ENCODE measurements around the gene WNT3A. TPM values are rescaled to one million over a fixed set of nuclear protein-coding genes. Genes with fewer than 3 reads are reported as not detected.

The WNT3A gene
- total and polyA plus RNA-seq, 4 donors = 0.09 to 3.1 (median 1.9) TPM

- peaks cover 0 to 2% (median 0%) of the 10 kb centered on the region in 4 donors for H3K9me3 ChIP-seq (ENCODE audit: control insufficient read depth in 4 of 4, insufficient read depth in 3 of 4, low read length in 3 of 4)
- H3K27me3 ChIP-seq (ENCODE audit: control insufficient read depth in 3 of 3, insufficient read depth in 3 of 3, low read length in 2 of 3) = no peaks in the 10 kb centered on the region
- H3K27ac ChIP-seq (ENCODE audit: low read depth in 1 of 2, low read length in 1 of 2) = peak overlapping the region in 1 of 2 donors; percentile 21
- TF ChIP-seq, protein P1, sequence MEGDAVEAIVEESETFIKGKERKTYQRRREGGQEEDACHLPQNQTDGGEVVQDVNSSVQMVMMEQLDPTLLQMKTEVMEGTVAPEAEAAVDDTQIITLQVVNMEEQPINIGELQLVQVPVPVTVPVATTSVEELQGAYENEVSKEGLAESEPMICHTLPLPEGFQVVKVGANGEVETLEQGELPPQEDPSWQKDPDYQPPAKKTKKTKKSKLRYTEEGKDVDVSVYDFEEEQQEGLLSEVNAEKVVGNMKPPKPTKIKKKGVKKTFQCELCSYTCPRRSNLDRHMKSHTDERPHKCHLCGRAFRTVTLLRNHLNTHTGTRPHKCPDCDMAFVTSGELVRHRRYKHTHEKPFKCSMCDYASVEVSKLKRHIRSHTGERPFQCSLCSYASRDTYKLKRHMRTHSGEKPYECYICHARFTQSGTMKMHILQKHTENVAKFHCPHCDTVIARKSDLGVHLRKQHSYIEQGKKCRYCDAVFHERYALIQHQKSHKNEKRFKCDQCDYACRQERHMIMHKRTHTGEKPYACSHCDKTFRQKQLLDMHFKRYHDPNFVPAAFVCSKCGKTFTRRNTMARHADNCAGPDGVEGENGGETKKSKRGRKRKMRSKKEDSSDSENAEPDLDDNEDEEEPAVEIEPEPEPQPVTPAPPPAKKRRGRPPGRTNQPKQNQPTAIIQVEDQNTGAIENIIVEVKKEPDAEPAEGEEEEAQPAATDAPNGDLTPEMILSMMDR (IDR thresholded peaks at IDR 0.05; ENCODE audit: control extremely low read depth, extremely low read depth) = no peak
- no peak for DNase-seq
- WGBS, 2 donors = 70% methylated on average over 7 of the region's 7 CpGs
- no peak for ATAC-seq (ENCODE audit: insufficient read depth, low FRiP score)
- H3K36me3 ChIP-seq (ENCODE audit: control insufficient read depth in 4 of 4, insufficient read depth in 4 of 4, low read length in 4 of 4) = no peaks in the 10 kb centered on the region
- no peak overlapping the region for H3K4me3 ChIP-seq
- no peak overlapping the region for H3K9ac ChIP-seq (ENCODE audit: insufficient read depth in 1 of 2, low read length in 2 of 2)
- peaks cover 0 to 14% (median 0%) of the 10 kb centered on the region in 5 donors for H3K4me1 ChIP-seq (ENCODE audit: control insufficient read depth in 5 of 5, insufficient read depth in 5 of 5, low read length in 5 of 5)
These were observed 38.6 kb downstream of the WNT3A start for GRCh38 chr1:228045405-228045804.

DNA sequence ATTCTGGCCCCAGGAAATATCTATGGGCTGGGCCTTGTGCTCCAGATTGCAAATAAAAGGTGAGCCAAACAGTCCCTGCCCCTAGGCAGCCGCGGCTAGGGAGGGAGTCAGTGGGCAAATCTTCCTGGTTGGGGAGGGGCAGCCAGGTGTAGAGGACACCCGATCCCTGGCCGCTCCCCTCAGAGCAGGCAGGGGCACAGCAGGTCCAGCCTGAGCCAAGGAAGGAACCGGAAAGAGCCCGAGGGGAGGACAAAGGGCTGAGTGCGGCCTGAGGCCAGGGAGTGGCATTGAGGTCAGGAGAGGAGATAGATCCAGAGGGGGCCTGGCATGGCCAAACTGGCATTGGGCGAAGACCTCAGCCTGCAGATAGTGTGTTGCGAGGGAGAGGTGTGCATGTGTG, 39.1 kb downstream of the WNT3A start:
- DNase-seq (no peak), ATAC-seq (ENCODE audit: insufficient read depth, low FRiP score) (no peak)
- WGBS, 2 donors = 72 to 85% methylated on average over 9 of the region's 9 CpGs
- TF ChIP-seq, protein P1 (IDR thresholded peaks at IDR 0.05; ENCODE audit: control extremely low read depth, extremely low read depth) = no peak
- no peaks in the 10 kb centered on the region for H3K36me3 ChIP-seq (ENCODE audit: control insufficient read depth in 4 of 4, insufficient read depth in 4 of 4, low read length in 4 of 4)
- H3K4me1 ChIP-seq (ENCODE audit: control insufficient read depth in 5 of 5, insufficient read depth in 5 of 5, low read length in 5 of 5) = peaks cover 0 to 14% (median 0%) of the 10 kb centered on the region in 5 donors
- peaks cover 0 to 2% (median 0%) of the 10 kb centered on the region in 4 donors for H3K9me3 ChIP-seq (ENCODE audit: control insufficient read depth in 4 of 4, insufficient read depth in 3 of 4, low read length in 3 of 4)
- no peak overlapping the region for H3K9ac ChIP-seq (ENCODE audit: insufficient read depth in 1 of 2, low read length in 2 of 2)
- H3K27ac ChIP-seq (ENCODE audit: low read depth in 1 of 2, low read length in 1 of 2) = no peak overlapping the region
- no peaks in the 10 kb centered on the region for H3K27me3 ChIP-seq (ENCODE audit: control insufficient read depth in 3 of 3, insufficient read depth in 3 of 3, low read length in 2 of 3)
- H3K4me3 ChIP-seq = no peak overlapping the region

- Histone ChIP-seq H3K9me3 (ENCODE audit: control insufficient read depth in 4 of 4, insufficient read depth in 3 of 4, low read length in 3 of 4) (peaks cover 0 to 2% (median 0%) of the 10 kb centered on the region in 4 donors), H3K4me1 (ENCODE audit: control insufficient read depth in 5 of 5, insufficient read depth in 5 of 5, low read length in 5 of 5) (peaks cover 0 to 14% (median 0%) of the 10 kb centered on the region in 5 donors), H3K4me3 (no peak overlapping the region), H3K9ac (ENCODE audit: insufficient read depth in 1 of 2, low read length in 2 of 2) (no peak overlapping the region), H3K36me3 (ENCODE audit: control insufficient read depth in 4 of 4, insufficient read depth in 4 of 4, low read length in 4 of 4) (no peaks in the 10 kb centered on the region), H3K27ac (ENCODE audit: low read depth in 1 of 2, low read length in 1 of 2) (no peak overlapping the region), H3K27me3 (ENCODE audit: control insufficient read depth in 3 of 3, insufficient read depth in 3 of 3, low read length in 2 of 3) (no peaks in the 10 kb centered on the region)
- DNase-seq (no peak), ATAC-seq (ENCODE audit: insufficient read depth, low FRiP score) (no peak)
- TF ChIP-seq, protein P1 (IDR thresholded peaks at IDR 0.05; ENCODE audit: control extremely low read depth, extremely low read depth) = no peak
- 92 to 93% methylated on average over 8 of the region's 8 CpGs for WGBS, 2 donors
These were observed 39.8 kb downstream of the WNT3A start for GRCh38 chr1:228046421-228047182.

Measured in lung (tissue), 12 donors.